ENCODE measurements around the gene PSMB10.
"Not testable (repeated sequence)": the region's sequence is repeated elsewhere in the genome, so short reads cannot be mapped to it uniquely, and the experiment has no call there.

PSMB10 gene

DNA sequence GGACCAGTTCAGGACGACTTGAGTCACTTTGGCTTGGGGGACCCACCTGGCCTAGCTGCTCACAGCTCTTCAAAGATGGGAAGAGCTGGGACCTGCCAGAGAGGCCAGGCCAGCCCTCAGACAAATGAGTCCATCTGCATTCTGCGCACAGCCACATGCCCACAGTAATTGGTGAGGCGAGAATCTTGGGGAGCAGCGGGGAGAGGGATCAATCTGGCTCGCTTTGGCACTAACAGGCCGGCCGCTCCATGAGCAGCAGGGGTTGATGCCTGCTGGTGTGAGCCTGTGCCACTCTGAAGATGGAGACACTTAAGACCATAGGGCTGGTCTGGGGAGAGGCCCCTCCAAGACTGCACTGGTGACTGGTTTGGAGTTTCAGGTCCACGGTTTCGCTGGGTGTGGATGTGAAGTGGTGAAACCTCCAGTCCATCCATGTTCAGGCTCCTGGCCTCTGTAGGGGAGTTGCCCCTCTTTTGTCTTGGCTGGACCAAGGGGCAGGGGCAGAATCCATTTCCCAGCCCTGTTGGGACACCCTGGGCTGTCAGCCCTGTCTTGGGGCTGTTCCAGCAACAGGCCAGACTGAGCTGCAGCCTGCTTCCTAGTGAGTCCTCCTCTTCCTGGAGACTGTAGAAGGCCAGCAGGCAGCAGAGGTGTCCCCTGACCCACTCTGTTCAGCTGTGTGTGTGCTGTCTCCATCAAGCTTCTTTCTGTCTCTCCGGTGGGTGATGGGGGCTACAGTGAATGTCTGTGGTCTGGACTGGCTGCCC is 12.3 kb downstream of the PSMB10 start:
- no peak for DNase-seq

- DNase-seq = no peak
Measured at GRCh38 chr16:67923414-67924116, 13.1 kb downstream of the PSMB10 start.

GRCh38 chr16:67922740-67923139 is 13.9 kb downstream of the PSMB10 start:
- DNase-seq = no peak

DNA sequence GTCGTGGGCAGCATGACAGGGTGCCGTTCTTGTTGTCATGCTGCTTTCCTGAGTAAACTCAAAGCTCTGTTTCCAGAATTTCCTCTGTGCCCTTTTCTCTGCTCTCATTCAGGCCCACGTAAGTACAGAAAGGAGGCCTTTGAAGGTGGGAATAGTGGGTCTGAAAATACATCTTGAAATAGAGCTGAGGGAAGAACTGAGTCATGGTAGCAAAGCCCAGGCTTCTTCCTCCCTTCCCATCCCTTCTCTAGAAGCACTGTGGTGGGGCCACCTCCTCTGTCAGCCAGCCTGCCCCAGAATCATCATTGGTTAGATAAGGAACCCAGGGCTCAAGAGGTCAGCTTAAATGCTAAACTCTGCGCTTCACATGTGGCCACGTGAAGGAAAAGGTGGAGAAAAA is 14.4 kb downstream of the PSMB10 start:
- no peak for DNase-seq

DNA sequence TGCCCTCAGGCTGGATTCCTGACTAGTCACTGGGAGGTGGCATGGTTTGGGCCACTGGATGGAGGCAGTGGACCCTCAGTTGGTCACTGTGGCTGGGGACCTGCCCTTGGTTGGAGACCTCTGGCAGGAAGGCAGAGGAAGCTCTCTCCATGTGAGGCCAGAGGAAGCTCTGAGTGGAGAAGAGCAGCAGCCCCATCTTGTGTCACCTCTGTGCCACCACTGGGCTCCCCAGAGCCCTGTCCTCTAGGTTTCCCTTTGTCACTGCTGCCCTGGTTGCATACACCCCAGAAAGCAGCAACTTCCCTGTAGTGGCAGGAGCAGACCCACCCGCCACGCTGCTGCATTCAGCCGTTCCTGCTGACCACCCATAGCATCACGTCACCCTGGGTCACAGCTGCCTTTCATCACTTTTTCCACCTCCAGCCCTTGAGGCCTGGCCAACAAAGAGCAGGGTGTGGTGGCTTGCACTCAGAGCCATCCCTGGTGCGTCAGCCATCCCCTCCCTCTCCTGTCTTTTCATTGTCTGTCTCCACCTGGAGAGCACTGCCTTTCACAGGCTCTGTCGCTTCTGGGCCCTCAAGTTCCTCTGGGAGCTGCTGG is 16.9 kb downstream of the PSMB10 start:
- no peak for DNase-seq

GRCh38 chr16:67917852-67918236 is 18.8 kb downstream of the PSMB10 start:
- DNase-seq = peak; percentile 50

DNA sequence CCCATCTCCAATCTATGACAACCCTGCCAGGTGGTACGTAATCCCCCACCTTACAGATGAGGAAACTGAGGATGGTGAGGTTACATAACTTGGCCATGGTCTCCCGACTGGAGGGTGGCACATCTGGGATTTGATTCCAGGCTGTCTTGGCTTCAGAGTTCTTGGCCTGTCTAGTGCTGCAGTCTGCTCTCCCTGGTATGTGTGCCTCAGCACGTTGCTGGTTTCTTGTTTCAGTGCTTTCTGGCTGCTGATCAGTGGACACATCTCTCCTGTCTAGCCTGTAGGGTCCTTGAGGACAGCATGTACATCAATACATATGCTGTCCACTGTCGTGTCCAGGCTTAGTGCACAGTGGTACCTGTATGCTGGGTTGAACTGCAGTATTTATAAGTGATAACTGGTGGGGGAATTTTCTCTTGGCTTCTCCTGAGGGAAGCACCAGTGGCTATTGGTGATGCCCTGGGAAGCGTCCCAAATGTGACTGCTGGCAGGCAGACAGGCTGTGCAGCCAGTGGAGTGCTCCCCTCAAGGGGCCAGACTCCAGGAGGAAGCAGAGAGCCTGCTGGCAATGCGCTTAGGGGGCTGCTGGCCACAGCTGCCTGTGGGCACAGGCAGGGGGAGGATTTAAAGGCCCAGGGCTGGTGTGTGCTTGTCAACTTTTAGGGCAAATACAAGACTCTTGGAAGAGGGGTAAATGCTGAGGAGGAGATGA is 19.4 kb downstream of the PSMB10 start:
- no peak for DNase-seq

DNA sequence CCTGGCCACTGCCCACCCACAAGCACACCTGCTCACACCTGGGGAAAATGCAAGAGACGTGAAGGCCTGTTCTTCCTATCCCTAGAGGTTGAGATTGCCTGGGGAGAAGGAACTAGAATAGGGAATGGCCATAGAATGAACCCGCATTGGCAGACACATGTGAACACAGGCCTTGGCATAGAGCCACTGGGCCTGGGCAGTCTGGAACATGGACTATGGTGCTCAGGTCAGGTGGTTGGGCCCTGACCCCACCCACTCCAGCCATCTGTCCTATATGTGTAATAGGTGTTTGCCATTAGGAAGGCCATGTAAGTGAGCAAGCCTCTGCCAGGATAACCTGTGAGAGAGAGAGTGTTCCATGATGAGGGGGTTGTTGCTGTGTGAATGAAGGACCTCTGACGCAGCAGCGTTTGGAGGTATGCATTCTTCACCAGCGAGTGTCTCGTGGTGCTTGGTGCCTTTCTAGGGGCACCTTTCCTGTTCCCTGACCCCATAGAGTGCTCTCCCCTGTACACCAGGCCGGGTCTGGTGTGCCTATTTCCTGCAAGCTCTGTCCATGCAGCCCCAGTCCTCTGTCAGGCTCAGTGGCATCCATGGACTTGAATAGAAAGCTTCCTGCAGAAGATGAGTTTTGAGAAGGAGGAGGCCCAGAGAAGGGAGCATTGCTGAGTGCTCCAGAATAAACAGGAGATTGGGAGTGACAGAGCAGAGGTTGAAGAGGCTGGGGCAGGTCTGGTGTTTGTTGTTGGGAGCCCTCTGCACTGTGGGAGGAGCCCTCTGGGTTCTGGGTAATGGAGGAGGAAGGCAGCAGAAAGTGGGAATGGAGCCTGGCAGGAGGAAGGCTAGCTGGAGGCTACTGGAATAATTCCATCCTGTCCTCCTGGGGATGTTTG is 20.6 kb downstream of the PSMB10 start:
- no peak for DNase-seq

DNA sequence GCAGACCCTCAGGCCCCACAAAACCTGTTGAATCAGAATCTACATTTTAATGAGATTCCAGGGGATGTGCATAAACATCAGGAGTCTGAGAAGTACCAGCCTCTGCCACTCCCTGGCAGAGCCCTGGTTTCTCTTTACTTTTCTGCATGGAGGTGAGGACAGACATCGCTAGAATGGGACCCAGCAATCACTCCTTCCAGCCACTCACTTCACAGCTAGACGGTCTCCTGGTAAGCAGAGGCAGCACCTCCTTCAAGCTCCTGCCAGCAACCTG is 21.2 kb downstream of the PSMB10 start:
- DNase-seq = not testable (repeated sequence)

GRCh38 chr16:67914758-67915495 is 21.7 kb downstream of the PSMB10 start:
- DNase-seq = no peak

DNA sequence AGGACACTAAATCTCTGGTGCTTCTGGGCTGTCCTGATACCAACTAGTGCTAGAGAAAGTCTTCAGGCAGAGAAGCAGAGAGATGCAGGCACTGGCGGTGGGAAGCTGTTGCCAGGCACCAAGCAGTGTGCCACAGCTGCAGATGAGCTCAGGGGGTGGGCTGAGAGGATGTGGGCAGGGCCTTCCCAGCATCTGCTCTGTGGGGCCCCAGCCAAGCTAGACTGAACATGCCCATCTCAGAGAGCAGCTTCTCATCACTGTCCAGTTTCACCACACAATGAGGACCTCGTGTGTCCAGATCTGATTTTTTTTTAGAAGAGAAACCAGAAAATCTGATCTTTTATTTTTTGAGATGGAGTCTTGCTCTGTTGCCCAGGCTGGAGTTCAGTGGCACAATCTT is 26.5 kb downstream of the PSMB10 start:
- no peak for DNase-seq

DNA sequence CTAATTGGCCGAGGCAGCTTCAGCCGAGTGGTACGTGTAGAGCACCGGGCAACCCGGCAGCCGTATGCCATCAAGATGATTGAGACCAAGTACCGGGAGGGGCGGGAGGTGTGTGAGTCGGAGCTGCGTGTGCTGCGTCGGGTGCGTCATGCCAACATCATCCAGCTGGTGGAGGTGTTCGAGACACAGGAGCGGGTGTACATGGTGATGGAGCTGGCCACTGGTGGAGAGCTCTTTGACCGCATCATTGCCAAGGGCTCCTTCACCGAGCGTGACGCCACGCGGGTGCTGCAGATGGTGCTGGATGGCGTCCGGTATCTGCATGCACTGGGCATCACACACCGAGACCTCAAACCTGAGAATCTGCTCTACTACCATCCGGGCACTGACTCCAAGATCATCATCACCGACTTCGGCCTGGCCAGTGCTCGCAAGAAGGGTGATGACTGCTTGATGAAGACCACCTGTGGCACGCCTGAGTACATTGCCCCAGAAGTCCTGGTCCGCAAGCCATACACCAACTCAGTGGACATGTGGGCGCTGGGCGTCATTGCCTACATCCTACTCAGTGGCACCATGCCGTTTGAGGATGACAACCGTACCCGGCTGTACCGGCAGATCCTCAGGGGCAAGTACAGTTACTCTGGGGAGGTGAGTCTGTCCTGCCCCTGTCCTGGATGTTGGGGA is 27.5 kb downstream of the PSMB10 start:
- DNase-seq = no peak

GRCh38 chr16:67907397-67908180 is 29.1 kb downstream of the PSMB10 start:
- DNase-seq = no peak

- DNase-seq = no peak
Measured at GRCh38 chr16:67902831-67903230, 33.8 kb downstream of the PSMB10 start.

DNA sequence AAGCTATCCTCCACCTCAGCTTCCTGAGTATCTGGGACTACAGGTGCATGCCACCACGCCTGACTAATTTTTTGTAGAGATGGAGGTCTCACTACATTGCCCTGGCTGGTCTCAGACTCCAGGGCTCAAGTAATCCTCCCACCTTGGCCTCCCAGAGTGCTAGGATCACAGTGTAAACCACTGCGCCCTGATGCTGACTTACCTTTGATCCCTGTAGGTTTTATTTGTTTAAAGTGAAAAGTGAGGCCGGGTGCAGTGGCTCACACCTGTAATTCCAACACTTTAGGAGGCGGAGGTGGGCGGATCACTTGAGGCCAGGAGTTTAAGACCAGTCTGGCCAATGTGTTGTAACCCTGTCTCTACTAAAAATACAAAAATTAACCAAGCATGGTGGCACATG is 34.9 kb downstream of the PSMB10 start:
- no peak for DNase-seq

DNA sequence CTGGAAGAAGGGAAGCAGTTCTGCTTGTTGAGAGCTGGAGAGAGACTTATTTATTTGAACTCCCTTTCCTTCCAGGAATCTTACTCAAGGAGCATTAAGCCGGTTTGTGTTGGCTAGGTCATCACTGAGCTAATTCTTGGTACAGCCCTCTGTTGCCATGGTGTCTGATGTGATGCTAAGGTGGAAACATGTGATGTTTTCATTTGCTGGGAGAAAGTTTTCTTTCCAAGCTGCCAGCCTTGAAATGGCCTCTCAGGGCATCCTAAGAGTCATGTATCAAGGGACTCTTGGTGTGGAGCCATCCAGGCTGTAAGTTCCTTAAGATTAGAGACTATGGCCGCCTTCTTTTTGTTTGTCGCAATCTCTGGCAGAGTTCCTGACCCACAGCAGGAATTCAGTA is 39.4 kb downstream of the PSMB10 start:
- DNase-seq = no peak

- DNase-seq = no peak
Measured at GRCh38 chr16:67893743-67894399, 42.8 kb downstream of the PSMB10 start.

- DNase-seq = peak; percentile 99
Measured at GRCh38 chr16:67892899-67893742, 43.5 kb downstream of the PSMB10 start, which contains the start of gene PSKH1. TSS of gene PSKH1 (plus strand) at chr16:67893254. CDS start at chr16:67908750, 15,496 bp downstream.

DNA sequence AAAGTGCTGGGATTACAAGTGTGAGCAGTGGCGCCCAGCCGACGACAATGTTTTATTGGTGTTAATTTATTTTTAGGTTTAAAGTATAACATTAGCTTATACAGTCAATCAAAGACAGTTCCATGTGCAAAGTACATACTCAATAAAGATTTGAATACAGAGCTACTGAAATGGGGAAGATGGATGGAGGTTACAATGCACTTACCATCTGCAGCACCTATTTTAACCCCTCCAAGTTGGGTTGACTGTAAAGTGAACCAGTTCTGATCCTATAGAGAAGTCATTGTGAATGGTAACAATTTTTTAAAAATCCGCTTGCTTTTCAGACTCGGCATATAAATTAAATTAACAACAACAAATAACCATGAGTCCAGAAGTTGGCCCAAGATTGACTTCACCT is 44.3 kb downstream of the PSMB10 start:
- DNase-seq = no peak

All from CD4-positive, alpha-beta T cell treated with Interleukin-17A for 4 hours (primary cell).